Measurements from ENCODE around the gene CLK4.
"Not testable (repeated sequence)": the region's sequence is repeated elsewhere in the genome, so short reads cannot be mapped to it uniquely, and the experiment has no call there.

CLK4 gene

GRCh38 chr5:178585421-178585820, 41.4 kb downstream of the CLK4 start:
- not testable (repeated sequence) for DNase-seq

- DNase-seq: no peak
These were observed 43.6 kb downstream of the CLK4 start for GRCh38 chr5:178583279-178583678.

GRCh38 chr5:178582291-178582690, 44.6 kb downstream of the CLK4 start:
- DNase-seq: no peak

GRCh38 chr5:178581621-178582020, 45.2 kb downstream of the CLK4 start:
- no peak for DNase-seq

GRCh38 chr5:178580271-178580955, 46.4 kb downstream of the CLK4 start:
- DNase-seq: no peak

- DNase-seq: no peak
These were observed 48.9 kb downstream of the CLK4 start for GRCh38 chr5:178577944-178578343.

- DNase-seq: no peak
These were observed 49.4 kb downstream of the CLK4 start for GRCh38 chr5:178577376-178577839.

- no peak for DNase-seq
These were observed 50.1 kb downstream of the CLK4 start for GRCh38 chr5:178576591-178577351.

GRCh38 chr5:178573216-178573615, 53.6 kb downstream of the CLK4 start:
- DNase-seq: no peak

- no peak for DNase-seq
These were observed 54.2 kb downstream of the CLK4 start for GRCh38 chr5:178572617-178573016.

GRCh38 chr5:178569485-178569884, 57.4 kb downstream of the CLK4 start:
- no peak for DNase-seq

- DNase-seq: no peak
These were observed 61.9 kb downstream of the CLK4 start for GRCh38 chr5:178564811-178565550.

- no peak for DNase-seq
These were observed 62.5 kb downstream of the CLK4 start for GRCh38 chr5:178564397-178564796.

GRCh38 chr5:178563621-178564020, 63.2 kb downstream of the CLK4 start:
- DNase-seq: no peak

GRCh38 chr5:178561746-178562264, 65.0 kb downstream of the CLK4 start:
- no peak for DNase-seq

GRCh38 chr5:178560911-178561310, 65.9 kb downstream of the CLK4 start:
- DNase-seq: no peak

GRCh38 chr5:178557416-178557815, 69.4 kb downstream of the CLK4 start:
- DNase-seq: no peak

- DNase-seq: no peak
These were observed 71.1 kb downstream of the CLK4 start for GRCh38 chr5:178555771-178556211.

- DNase-seq: no peak
These were observed 71.8 kb downstream of the CLK4 start for GRCh38 chr5:178555005-178555404.

GRCh38 chr5:178554311-178554710, 72.5 kb downstream of the CLK4 start:
- DNase-seq: no peak

- DNase-seq: no peak
These were observed 73.3 kb downstream of the CLK4 start for GRCh38 chr5:178553517-178553916.
